ENCODE data around the gene PNPLA2. TPM values are rescaled to one million over a fixed set of nuclear protein-coding genes. Genes with fewer than 3 reads are reported as not detected.

Gene PNPLA2
- total and polyA plus RNA-seq, 2 of the 8 experiments (the other 6 are each of a cell fraction or from before 2014, with no cell fraction given) = 30.9 to 62.1 TPM

- no peak overlapping the region for H3K4me2 ChIP-seq (ENCODE audit: insufficient read depth in 1 of 2, low read depth in 2 of 2, low read length in 2 of 2)
- no peak overlapping the region for H4K91ac ChIP-seq (replicated peaks; ENCODE audit: insufficient read length, low read length)
- no peak overlapping the region for H3K18ac ChIP-seq (ENCODE audit: extremely low read depth, low read length)
- 88% methylated on average over 11 of the region's 12 CpGs; no CpG with 5 or more reads in 1 of the 2 experiments for WGBS, 2 experiments (ENCODE audit: extremely low coverage in 1 of 2, insufficient coverage in 1 of 2, insufficient read length in 1 of 2, insufficient replicate concordance in 2 of 2, low coverage in 1 of 2, low lambda C conversion rate in 2 of 2, missing lambda C conversion rate in 1 of 2)
- H2BK15ac ChIP-seq (ENCODE audit: low read length) = no peak overlapping the region
- H4K8ac ChIP-seq (ENCODE audit: extremely low read depth, insufficient read depth, low read length) = no peak overlapping the region; the same call in 1 of the 2 replicates
- peaks cover 1 to 24% (median 13%) of the 10 kb centered on the region in 4 experiments for H3K27me3 ChIP-seq (replicated peaks in 1 of 4; ENCODE audit: control insufficient read depth in 3 of 4, extremely low read depth in 1 of 4, insufficient read depth in 3 of 4, low read length in 3 of 4)
- H3K4me3 ChIP-seq (ENCODE audit: extremely low read depth in 1 of 4, insufficient read depth in 2 of 4, low read depth in 3 of 4, low read length in 4 of 4) = no peak overlapping the region
- TF ChIP-seq USF2 (IDR thresholded peaks at IDR 0.05; ENCODE audit: low read length) = no peak
- no peak overlapping the region for H3K23ac ChIP-seq (ENCODE audit: insufficient read length)
- H3K56ac ChIP-seq (replicated peaks; ENCODE audit: insufficient read length, low read depth, low read length) = no peak overlapping the region
- no peak overlapping the region; the same call in 1 of the 2 replicates for H2AK5ac ChIP-seq (ENCODE audit: low read depth, low read length)
- H4K20me1 ChIP-seq (replicated peaks in 1 of 2; ENCODE audit: control insufficient read depth in 1 of 2, insufficient read depth in 2 of 2, low read length in 2 of 2) = peaks cover 0 to 13% of the 10 kb centered on the region in 2 experiments
- no peak overlapping the region for H2BK20ac ChIP-seq (ENCODE audit: low read length)
- H3K79me1 ChIP-seq (ENCODE audit: low read depth, low read length) = peaks cover 8% of the 10 kb centered on the region
- FAIRE-seq (no peak), DNase-seq (ENCODE audit: low read depth in 1 of 2, low spot score in 2 of 2) (no peak)
- H3K36me3 ChIP-seq (ENCODE audit: control insufficient read depth in 2 of 4, insufficient read depth in 4 of 4, low read length in 3 of 4) = peaks cover 0 to 10% (median 1%) of the 10 kb centered on the region in 4 experiments; a peak in 1 of 8 replicates
- no peak overlapping the region for H2BK120ac ChIP-seq (replicated peaks; ENCODE audit: low read depth, low read length)
- CTCF ChIA-PET (ENCODE audit: partially characterized antibody) = interaction anchor here (0.9 kb wide), 1 partner anchor 13 kb away, joined by 3 read pairs; no protein-coding TSS in a partner anchor
- peaks cover 19% of the 10 kb centered on the region for H3K23me2 ChIP-seq (ENCODE audit: low read depth, low read length)
- H3K9ac ChIP-seq (replicated peaks in 1 of 4; ENCODE audit: extremely low read depth in 1 of 4, low read depth in 3 of 4, low read length in 3 of 4) = no peak overlapping the region
- no peak overlapping the region for H3K14ac ChIP-seq (ENCODE audit: insufficient read length)
- H3K4me1 ChIP-seq (replicated peaks in 1 of 4; ENCODE audit: control insufficient read depth in 3 of 4, insufficient read depth in 4 of 4, low read length in 3 of 4) = peaks cover 0 to 30% (median 25%) of the 10 kb centered on the region in 4 experiments; a peak in 6 of 7 replicates
- H3K4ac ChIP-seq (replicated peaks; ENCODE audit: insufficient read length, low read depth, low read length) = no peak overlapping the region
- POLR2A ChIA-PET (ENCODE audit: partially characterized antibody) = interaction anchor here (0.6 to 53.0 kb wide), 4 partner anchors 5 to 92 kb away, joined by 3 to 1917 read pairs (median 961); partner anchors contain the start of genes CD151, CEND1, CRACR2B and PIDD1
- no peak overlapping the region for H2BK5ac ChIP-seq (ENCODE audit: low read depth, low read length)
- H2BK12ac ChIP-seq (ENCODE audit: low read depth, low read length) = no peak overlapping the region
- no peaks in the 10 kb centered on the region for H3K9me3 ChIP-seq (ENCODE audit: insufficient read depth in 2 of 2, low read depth in 1 of 2, low read length in 1 of 2)
- peaks cover 0 to 1% of the 10 kb centered on the region in 2 experiments; a peak in 1 of 4 replicates for H3K79me2 ChIP-seq (ENCODE audit: control insufficient read depth in 1 of 2, insufficient read depth in 2 of 2, low read length in 2 of 2)
- no peak overlapping the region for H4K5ac ChIP-seq (ENCODE audit: insufficient read length, low read depth, low read length)
- H3K27ac ChIP-seq (ENCODE audit: low read depth, low read length) = no peak overlapping the region
- H2AFZ ChIP-seq (ENCODE audit: low read length) = no peak overlapping the region
Measured at GRCh38 chr11:825366-826226, 6.9 kb downstream of the PNPLA2 start.

Measured in H1 (cell line).